Panc1 (cell line): ENCODE measurements around the gene CHAC2. TPM values are rescaled to one million over a fixed set of nuclear protein-coding genes. Genes with fewer than 3 reads are reported as not detected.
"Not testable (repeated sequence)": the region's sequence is repeated elsewhere in the genome, so short reads cannot be mapped to it uniquely, and the experiment has no call there.

Source experiments
- ATAC-seq: fragments of 200-7000 bp; cut with Tn5 transposase; 2 replicates; pipeline ENCODE4 v1.9.1; 2020; ENCODE audit warnings: mild to moderate bottlenecking, moderate library complexity
- BruUV-seq: library from RNA; stranded (reverse); fragments of 400-500 nt; replicated peaks from 2 replicates; lab custom pipeline; 2021; lab: Mats Ljungman, UMichigan
- CTCF ChIA-PET: fragments of 300-600 bp; sonication (Branson Sonifier 250); formaldehyde crosslinking; loops from one replicate; lab custom pipeline; 2022; ENCODE audit warnings: antibody characterized with exemption; lab: Charles Lee
- POLR2A ChIA-PET: fragments of 300-600 bp; sonication (Branson Sonifier 250); formaldehyde crosslinking; loops from one replicate; lab custom pipeline; 2022; ENCODE audit warnings: antibody characterized with exemption; lab: Charles Lee
- DNase-seq: peaks from one replicate; pipeline ENCODE4 v3.0.0-alpha.2; 2010; ENCODE audit warnings: low read depth, low spot score
- H3K27ac ChIP-seq: 2 replicates; pipeline ENCODE4 v1.5.1; 2011; ENCODE audit warnings: mild to moderate bottlenecking, low read length, inconsistent platforms
- H3K27me3 ChIP-seq: fragments of 200-500 bp; sonication (Bioruptor generic); 2 replicates; pipeline ENCODE4 v1.6.0; 2014; ENCODE audit warnings: low read length, inconsistent platforms; ENCODE audit not compliant: control insufficient read depth, insufficient read depth
- H3K36me3 ChIP-seq: fragments of 200-500 bp; sonication (Bioruptor generic); 2 replicates; pipeline ENCODE4 v1.5.1; 2014; ENCODE audit warnings: inconsistent platforms, mild to moderate bottlenecking, low read length, moderate library complexity; ENCODE audit not compliant: control insufficient read depth, insufficient read depth
- H3K4me1 ChIP-seq: 2 replicates; pipeline ENCODE4 v1.5.1; 2011; ENCODE audit warnings: inconsistent platforms, mild to moderate bottlenecking, low read length, moderate library complexity; ENCODE audit not compliant: control insufficient read depth, insufficient read depth
- H3K4me3 ChIP-seq, 2 experiments: 2 replicates each; pipeline ENCODE4 v1.5.1; 2011 to 2012; ENCODE audit warnings: low read depth in 2 of 2, low read length in 2 of 2, mild to moderate bottlenecking in 2 of 2, inconsistent platforms in 1 of 2, moderate library complexity in 1 of 2
- H3K9me3 ChIP-seq: fragments of 200-500 bp; sonication (Bioruptor generic); 2 replicates; pipeline ENCODE4 v1.5.1; 2014; ENCODE audit warnings: low read depth, mild to moderate bottlenecking, inconsistent platforms, low read length, moderate library complexity; ENCODE audit not compliant: control insufficient read depth, insufficient read depth
- CTCF ChIP-seq: fragments of 450-650 bp; IDR thresholded peaks from 2 replicates; pipeline ENCODE4 v1.5.1; 2017; ENCODE audit warnings: mild to moderate bottlenecking
- POLR2AphosphoS5 ChIP-seq: IDR thresholded peaks from 2 replicates; pipeline ENCODE4 v1.6.1; 2012; ENCODE audit warnings: mild to moderate bottlenecking, low read depth, low read length, moderate library complexity
- REST ChIP-seq, 2 experiments: IDR thresholded peaks; 2 replicates each; pipeline ENCODE4 v1.6.1; 2011 to 2012; ENCODE audit warnings: low read depth in 2 of 2, control low read depth in 1 of 2, low read length in 1 of 2, mild to moderate bottlenecking in 1 of 2, moderate library complexity in 1 of 2; ENCODE audit not compliant: insufficient read depth in 1 of 2
- SIN3A ChIP-seq: IDR thresholded peaks from 2 replicates; pipeline ENCODE4 v1.6.1; 2012; ENCODE audit warnings: low read depth, mild to moderate bottlenecking, low read length, moderate library complexity, borderline replicate concordance; ENCODE audit not compliant: insufficient read depth
- TCF7L2 ChIP-seq: IDR thresholded peaks from 2 replicates; pipeline ENCODE4 v1.6.1; 2011; ENCODE audit warnings: mild to moderate bottlenecking, low read depth, low read length, inconsistent platforms
- in situ Hi-C: cut with HindIII; loops from 2 replicates; pipeline ENCODE4 v1.10.0; 2016; ENCODE audit warnings: low sequenced_read_pairs, low pct_unique_long_range_greater_than_20kb
- intact Hi-C: fragments of 100-400 bp; cut with micrococcal nuclease; formaldehyde crosslinking; loops from one replicate; pipeline ENCODE4 v1.10.0; 2022; ENCODE audit not compliant: unreplicated experiment
- total RNA-seq: library from RNA; stranded (reverse); gene quantifications from one replicate; pipeline ENCODE4 v1.2.1, GENCODE V29; 2021; ENCODE audit not compliant: unreplicated experiment

Gene CHAC2
- total RNA-seq, 1 experiment from 2014 or later = 7.6 TPM

- Histone ChIP-seq H3K4me1 (no peaks in the 10 kb centered on the region), H3K36me3 (no peaks in the 10 kb centered on the region), H3K9me3 (no peaks in the 10 kb centered on the region), H3K27me3 (no peaks in the 10 kb centered on the region), H3K4me3 (no peak overlapping the region), H3K27ac (no peak overlapping the region)
- TF ChIP-seq REST (IDR thresholded peaks at IDR 0.05; ENCODE audit: insufficient read depth in 1 of 2, low read depth in 2 of 2, low read length in 1 of 2) (no peak), SIN3A (no peak), POLR2AphosphoS5 (no peak), CTCF (no peak), TCF7L2 (no peak)
- intact Hi-C loops (no loop called here), in situ Hi-C loops (no loop called here)
- no TSS peak for BruUV-seq
- no peak for DNase-seq
- ChIA-PET POLR2A (no interaction called here), CTCF (no interaction called here)
- ATAC-seq = no peak
These were observed 11.0 kb upstream of the CHAC2 start for GRCh38 chr2:53756644-53757043.

- H3K27me3 ChIP-seq, H3K9me3 ChIP-seq, H3K36me3 ChIP-seq, CTCF ChIA-PET, DNase-seq, H3K4me1 ChIP-seq, POLR2A ChIA-PET, ATAC-seq, H3K27ac ChIP-seq, in situ Hi-C loops, BruUV-seq, intact Hi-C loops, H3K4me3 ChIP-seq: not testable (repeated sequence)
These were observed 10.4 kb upstream of the CHAC2 start for GRCh38 chr2:53757206-53757605.

- in situ Hi-C loops = no loop called here
- H3K27me3 ChIP-seq = no peaks in the 10 kb centered on the region
- H3K36me3 ChIP-seq = no peaks in the 10 kb centered on the region
- no peak overlapping the region for H3K4me3 ChIP-seq
- peaks cover 12% of the 10 kb centered on the region for H3K4me1 ChIP-seq
- BruUV-seq = no TSS peak
- DNase-seq = no peak
- no peak for ATAC-seq
- H3K27ac ChIP-seq = no peak overlapping the region
- POLR2A ChIA-PET = no interaction called here
- intact Hi-C loops = no loop called here
- CTCF ChIA-PET = no interaction called here
- no peaks in the 10 kb centered on the region for H3K9me3 ChIP-seq
- TF ChIP-seq TCF7L2 (no peak), SIN3A (no peak), REST (IDR thresholded peaks at IDR 0.05; ENCODE audit: insufficient read depth in 1 of 2, low read depth in 2 of 2, low read length in 1 of 2) (no peak), CTCF (no peak), POLR2AphosphoS5 (no peak)
These were observed 1.8 kb upstream of the CHAC2 start for GRCh38 chr2:53765767-53766166.
